Activated naive CD8-positive, alpha-beta T cell treated with anti-CD3 and anti-CD28 coated beads for 36 hours (primary cell): ENCODE results near the gene TMED10. TPM values are rescaled to one million over a fixed set of nuclear protein-coding genes. Genes with fewer than 3 reads are reported as not detected.

Source experiments
- total RNA-seq, 2 experiments: library from RNA; stranded (reverse); gene quantifications; one replicate each; pipeline ENCODE4 v1.2.3, GENCODE V29; 2021

TMED10 gene
- total RNA-seq, 2 experiments from 2014 or later: 160 to 169 TPM

Other genes starting within 250 kb of the TMED10 start
- gene PGF, start 221.0 kb downstream of the TMED10 start, total RNA-seq: under 1 TPM in 1 of 2 experiments, not detected in 1; 0.21 TPM
- gene EIF2B2, start 173.7 kb downstream of the TMED10 start, total RNA-seq: 10 to 100 TPM; 55.6 to 60.1 TPM
- gene MLH3, start 125.1 kb downstream of the TMED10 start, total RNA-seq: 10 to 100 TPM; 15.5 to 16.7 TPM
- gene ACYP1, start 112.6 kb downstream of the TMED10 start, total RNA-seq: 10 to 100 TPM; 27.7 to 29.0 TPM
- gene ZC2HC1C, start 107.0 kb downstream of the TMED10 start, total RNA-seq: under 1 TPM; 0.40 to 0.56 TPM
- gene NEK9, start 49.6 kb downstream of the TMED10 start, total RNA-seq: 10 to 100 TPM; 50.1 to 50.9 TPM
- gene FOS, start 102.2 kb upstream of the TMED10 start, total RNA-seq: 10 to 100 TPM; 19.5 to 20.0 TPM